T-cell (primary cell): ENCODE measurements around the gene PPP6R1. TPM values are rescaled to one million over a fixed set of nuclear protein-coding genes. Genes with fewer than 3 reads are reported as not detected.

Experiments used
- ATAC-seq, 4 experiments: fragments of 200-7000 bp in 3 of 4; fragments of 150-1000 bp in 1 of 4; cut with Tn5 transposase; replicated peaks in 1 of 4; 1 replicate in 3 of 4; 2 replicates in 1 of 4; pipeline ENCODE4 v1.10.0; 2021; ENCODE audit warnings: moderate library complexity in 3 of 4, mild to moderate bottlenecking in 2 of 4, moderate number of reproducible peaks in 1 of 4
- CTCF ChIA-PET, 2 donors: fragments of 300-600 bp; sonication (Branson Sonifier 250); formaldehyde crosslinking; loops; one replicate each; lab custom pipeline; 2022; ENCODE audit warnings: antibody characterized with exemption in 2 of 2; lab: Charles Lee
- POLR2A ChIA-PET, 2 donors: fragments of 300-600 bp; sonication (Branson Sonifier 250); formaldehyde crosslinking; loops; one replicate each; lab custom pipeline; 2022; ENCODE audit warnings: antibody characterized with exemption in 2 of 2; lab: Charles Lee
- DNase-seq, 35 experiments: peaks; one replicate each; pipeline versions ENCODE4 v3.0.0 to v3.0.0-alpha.2; 2013 to 2023
- H3K27ac ChIP-seq: one replicate; pipeline ENCODE4 v1.5.1; 2013; ENCODE audit warnings: low read length
- H3K27me3 ChIP-seq, 2 experiments: replicated peaks in 1 of 2; 1 replicate in 1 of 2; 2 replicates in 1 of 2; pipeline versions ENCODE4 v1.6.1 to v1.7.0; 2013; ENCODE audit warnings: low read length in 1 of 2, mixed read lengths in 1 of 2; ENCODE audit not compliant: control insufficient read depth in 2 of 2, insufficient read depth in 2 of 2; ENCODE audit errors: extremely low read depth in 1 of 2
- H3K36me3 ChIP-seq, 2 donors: 1 replicate in 1 of 2; 2 replicates in 1 of 2; pipeline versions ENCODE4 v1.6.1 to v1.7.0; 2013; ENCODE audit warnings: low read length in 1 of 2; ENCODE audit not compliant: control insufficient read depth in 2 of 2, insufficient read depth in 1 of 2; ENCODE audit errors: extremely low read depth in 1 of 2
- H3K4me1 ChIP-seq, 2 experiments: 1 replicate in 1 of 2; 2 replicates in 1 of 2; pipeline versions ENCODE4 v1.6.1 to v1.7.0; 2013; ENCODE audit warnings: low read length in 2 of 2, mixed read lengths in 1 of 2; ENCODE audit not compliant: insufficient read depth in 2 of 2, control insufficient read depth in 1 of 2; ENCODE audit errors: extremely low read depth in 1 of 2
- H3K4me3 ChIP-seq, 2 donors: 1 replicate in 1 of 2; 2 replicates in 1 of 2; pipeline versions ENCODE4 v1.5.1 to v1.7.0; 2013; ENCODE audit warnings: mild to moderate bottlenecking in 2 of 2, low read length in 1 of 2, moderate library complexity in 1 of 2; ENCODE audit not compliant: control insufficient read depth in 1 of 2; ENCODE audit errors: extremely low read depth in 1 of 2
- H3K9me3 ChIP-seq: 2 replicates; pipeline ENCODE4 v1.7.0; 2013
- H3K27ac Mint-ChIP-seq, 2 donors: one replicate each; pipeline ENCODE4 v1.8.0; 2020 to 2021; ENCODE audit warnings: mild to moderate bottlenecking in 2 of 2, mixed read lengths in 2 of 2
- H3K27me3 Mint-ChIP-seq, 2 donors: one replicate each; pipeline ENCODE4 v1.8.0; 2021 to 2022; ENCODE audit warnings: mixed read lengths in 2 of 2
- H3K36me3 Mint-ChIP-seq: one replicate; pipeline ENCODE4 v1.8.0; 2021; ENCODE audit warnings: mixed read lengths
- H3K4me1 Mint-ChIP-seq, 3 donors: one replicate each; pipeline ENCODE4 v1.8.0; 2020 to 2022; ENCODE audit warnings: mixed read lengths in 3 of 3, mild to moderate bottlenecking in 1 of 3
- H3K4me3 Mint-ChIP-seq, 3 donors: one replicate each; pipeline ENCODE4 v1.8.0; 2020 to 2022; ENCODE audit warnings: mild to moderate bottlenecking in 3 of 3, mixed read lengths in 3 of 3, moderate library complexity in 3 of 3
- H3K9me3 Mint-ChIP-seq, 3 donors: one replicate each; pipeline ENCODE4 v1.8.0; 2020 to 2022; ENCODE audit warnings: mixed read lengths in 3 of 3
- WGBS: methylation state at CpG from one replicate; pipeline ENCODE4 v1.1.5; 2013; ENCODE audit warnings: missing lambda C conversion rate; ENCODE audit not compliant: insufficient coverage; 5-methylcytosine and 5-hydroxymethylcytosine counted together
- total RNA-seq, 35 experiments: library from RNA in 6 of 35; stranded (reverse) in 6 of 35; fragments of 120-200 nt in 1 of 35; gene quantifications; one replicate each; pipeline versions ENCODE4 v1.2.1 to v1.2.4 and lab custom pipeline; 2013 to 2026

The PPP6R1 gene
- total RNA-seq, 5 donors from 2014 or later (not counting 1 experiment from before 2014, with no cell fraction given) = 173 to 208 (median 194) TPM

DNA sequence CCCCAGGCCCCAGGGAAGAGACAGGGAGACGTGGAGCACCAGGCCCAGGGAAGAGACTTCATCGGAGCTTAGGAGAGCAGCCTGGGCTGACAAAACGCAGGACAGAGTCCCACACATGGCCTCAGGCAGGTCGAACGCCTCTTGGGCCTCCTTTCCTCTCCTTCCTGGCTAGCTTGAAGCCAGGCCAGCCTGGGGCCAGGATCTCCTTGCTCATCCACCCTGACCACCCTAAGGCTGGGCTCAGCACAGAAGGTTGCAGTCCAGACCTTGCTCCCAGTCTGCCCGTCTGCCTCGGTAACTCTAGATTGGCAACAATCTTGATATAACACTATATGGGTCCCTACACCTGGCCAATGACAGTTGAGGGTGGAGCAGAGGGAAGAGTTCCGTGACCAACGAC lies 10.1 kb downstream of the PPP6R1 start:
- Mint-ChIP-seq H3K27ac (peak overlapping the region; percentile 39 to 61), H3K4me3 (peak overlapping the region in 1 of 3 donors; percentile 33), H3K9me3 (no peaks in the 10 kb centered on the region), H3K27me3 (no peaks in the 10 kb centered on the region), H3K4me1 (peaks cover 37 to 59% (median 54%) of the 10 kb centered on the region in 3 donors), H3K36me3 (peaks cover 16% of the 10 kb centered on the region)
- H3K27me3 ChIP-seq = no peaks in the 10 kb centered on the region
- DNase-seq (no peak), ATAC-seq (no peak)
- POLR2A ChIA-PET = no interaction called here
- no peak overlapping the region for H3K27ac ChIP-seq
- CTCF ChIA-PET = no interaction called here
- H3K36me3 ChIP-seq = peaks cover 23 to 66% of the 10 kb centered on the region in 2 donors
- H3K9me3 ChIP-seq = no peaks in the 10 kb centered on the region
- WGBS = 98% methylated on average over 5 of the region's 9 CpGs
- H3K4me1 ChIP-seq = peaks cover 26 to 67% of the 10 kb centered on the region in 2 experiments
- no peak overlapping the region for H3K4me3 ChIP-seq

- POLR2A ChIA-PET = interaction anchor here in 1 of 2 donors (0.6 kb wide), 1 partner anchor 12 kb away, joined by 10 read pairs; no protein-coding TSS in a partner anchor
- H3K27ac Mint-ChIP-seq = peak overlapping the region in 1 of 2 donors; percentile 61
- H3K4me3 Mint-ChIP-seq = peak overlapping the region in 1 of 3 donors; percentile 33
- ATAC-seq (no peak), DNase-seq (no peak)
- H3K36me3 Mint-ChIP-seq = peaks cover 16% of the 10 kb centered on the region
- Histone ChIP-seq H3K4me3 (no peak overlapping the region), H3K27me3 (no peaks in the 10 kb centered on the region), H3K9me3 (no peaks in the 10 kb centered on the region), H3K27ac (no peak overlapping the region), H3K4me1 (peaks cover 22 to 62% of the 10 kb centered on the region in 2 experiments), H3K36me3 (peaks cover 23 to 70% of the 10 kb centered on the region in 2 donors)
- peaks cover 32 to 54% (median 49%) of the 10 kb centered on the region in 3 donors for H3K4me1 Mint-ChIP-seq
- CTCF ChIA-PET = no interaction called here
- 88% methylated on average over 10 of the region's 10 CpGs for WGBS
- no peaks in the 10 kb centered on the region for H3K9me3 Mint-ChIP-seq
- no peaks in the 10 kb centered on the region for H3K27me3 Mint-ChIP-seq
Observed at GRCh38 chr19:55248166-55248675, 10.6 kb downstream of the PPP6R1 start.

- Histone ChIP-seq H3K4me1 (peaks cover 16 to 56% of the 10 kb centered on the region in 2 experiments), H3K9me3 (no peaks in the 10 kb centered on the region), H3K27ac (no peak overlapping the region), H3K36me3 (peaks cover 23 to 75% of the 10 kb centered on the region in 2 donors), H3K27me3 (no peaks in the 10 kb centered on the region), H3K4me3 (no peak overlapping the region)
- H3K36me3 Mint-ChIP-seq = peaks cover 19% of the 10 kb centered on the region
- H3K9me3 Mint-ChIP-seq = no peaks in the 10 kb centered on the region
- CTCF ChIA-PET = no interaction called here
- no peak overlapping the region for H3K4me3 Mint-ChIP-seq
- POLR2A ChIA-PET = interaction anchor here in 1 of 2 donors (0.6 kb wide), 1 partner anchor 13 kb away, joined by 10 read pairs; no protein-coding TSS in a partner anchor
- DNase-seq = no peak
- ATAC-seq = no peak
- peaks cover 28 to 49% (median 45%) of the 10 kb centered on the region in 3 donors for H3K4me1 Mint-ChIP-seq
- H3K27me3 Mint-ChIP-seq = no peaks in the 10 kb centered on the region
- no peak overlapping the region for H3K27ac Mint-ChIP-seq
- WGBS = 77% methylated on average over 4 of the region's 10 CpGs
Observed at GRCh38 chr19:55247621-55248099, 11.2 kb downstream of the PPP6R1 start.

GRCh38 chr19:55246462-55247451 lies 12.1 kb downstream of the PPP6R1 start:
- Mint-ChIP-seq H3K9me3 (no peaks in the 10 kb centered on the region), H3K4me1 (peaks cover 24 to 40% (median 37%) of the 10 kb centered on the region in 3 donors), H3K4me3 (no peak overlapping the region), H3K27me3 (no peaks in the 10 kb centered on the region), H3K36me3 (peaks cover 22% of the 10 kb centered on the region), H3K27ac (no peak overlapping the region)
- Histone ChIP-seq H3K27me3 (no peaks in the 10 kb centered on the region), H3K9me3 (no peaks in the 10 kb centered on the region), H3K4me3 (no peak overlapping the region), H3K4me1 (peaks cover 12 to 47% of the 10 kb centered on the region in 2 experiments), H3K27ac (no peak overlapping the region), H3K36me3 (peaks cover 26 to 83% of the 10 kb centered on the region in 2 donors)
- ATAC-seq (no peak), DNase-seq (no peak)
- CTCF ChIA-PET = no interaction called here
- WGBS = 91% methylated on average over 37 of the region's 40 CpGs
- POLR2A ChIA-PET = no interaction called here

DNA sequence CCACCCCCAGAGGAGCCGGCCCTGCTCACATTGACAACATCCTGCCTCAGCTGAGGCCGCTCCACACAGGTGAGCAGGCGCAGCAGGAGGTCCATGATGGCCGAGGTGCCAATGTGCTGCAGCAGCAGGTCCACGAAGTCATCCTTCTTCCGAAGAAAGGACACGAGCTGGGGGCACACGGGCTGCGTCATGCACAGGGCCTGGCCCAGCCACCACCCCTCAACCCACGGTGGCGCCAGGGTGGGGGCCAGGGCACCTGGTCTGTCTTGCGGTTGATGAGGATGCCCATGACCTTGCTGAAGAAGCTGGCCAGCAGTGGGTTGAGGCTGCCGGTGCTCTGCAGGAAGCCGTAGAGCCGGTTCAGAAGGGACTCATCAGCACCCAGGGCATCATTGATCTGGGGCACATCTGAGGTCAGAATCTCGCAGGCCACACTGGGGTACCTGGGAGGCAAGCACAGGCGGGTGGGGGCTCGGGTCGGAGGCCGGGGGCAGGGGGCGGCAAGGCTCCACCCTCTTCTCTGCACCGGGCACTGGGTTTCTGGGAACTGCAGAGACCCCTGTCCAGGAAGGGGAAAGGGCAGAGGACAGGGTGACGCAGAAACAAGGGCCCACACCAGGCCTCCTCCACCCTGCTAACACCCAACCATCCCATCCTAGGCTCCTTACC lies 13.4 kb downstream of the PPP6R1 start:
- H3K9me3 ChIP-seq = no peaks in the 10 kb centered on the region
- H3K4me1 ChIP-seq = peaks cover 1 to 33% of the 10 kb centered on the region in 2 experiments
- POLR2A ChIA-PET = no interaction called here
- Mint-ChIP-seq H3K27me3 (no peaks in the 10 kb centered on the region), H3K4me3 (no peak overlapping the region), H3K36me3 (peaks cover 19% of the 10 kb centered on the region), H3K9me3 (no peaks in the 10 kb centered on the region), H3K4me1 (peaks cover 11 to 26% (median 23%) of the 10 kb centered on the region in 3 donors), H3K27ac (no peak overlapping the region)
- no peak for DNase-seq
- ATAC-seq = no peak
- H3K4me3 ChIP-seq = no peak overlapping the region
- no peak overlapping the region for H3K27ac ChIP-seq
- H3K27me3 ChIP-seq = no peaks in the 10 kb centered on the region
- WGBS = 96% methylated on average over 15 of the region's 23 CpGs
- H3K36me3 ChIP-seq = peaks cover 33 to 89% of the 10 kb centered on the region in 2 donors
- CTCF ChIA-PET = no interaction called here
